OCI-LY1 (cell line): ENCODE results near the gene COIL.

Source experiments
- H2AFZ ChIP-seq: fragments of 200-600 bp; sonication (generic), shearing (Covaris generic); 2 replicates; pipeline ENCODE4 v1.6.0; 2014; ENCODE audit warnings: antibody characterized with exemption, mild to moderate bottlenecking, low read length
- H3F3A ChIP-seq: fragments of 200-600 bp; sonication (generic), shearing (Covaris generic); 2 replicates; pipeline ENCODE4 v1.6.0; 2014; ENCODE audit warnings: mild to moderate bottlenecking, antibody characterized with exemption, low read length, moderate library complexity; ENCODE audit not compliant: insufficient read depth
- H3K27ac ChIP-seq: fragments of 200-600 bp; sonication (generic); 2 replicates; pipeline ENCODE4 v1.5.1; 2014; ENCODE audit warnings: low read length, mixed run types, mild to moderate bottlenecking, low read depth; ENCODE audit not compliant: poor library complexity, severe bottlenecking
- H3K27me3 ChIP-seq: fragments of 200-600 bp; sonication (generic); 2 replicates; pipeline ENCODE4 v1.6.0; 2014; ENCODE audit warnings: antibody characterized with exemption, mild to moderate bottlenecking, low read length, moderate library complexity; ENCODE audit not compliant: insufficient read depth
- H3K36me3 ChIP-seq: fragments of 200-600 bp; sonication (generic); 2 replicates; pipeline ENCODE4 v1.6.1; 2014; ENCODE audit warnings: mild to moderate bottlenecking, antibody characterized with exemption, low read length, moderate library complexity, mixed read lengths; ENCODE audit not compliant: insufficient read depth
- H3K4me1 ChIP-seq: fragments of 200-600 bp; sonication (generic); 2 replicates; pipeline ENCODE4 v1.5.1; 2014; ENCODE audit warnings: mild to moderate bottlenecking, low read length, moderate library complexity; ENCODE audit not compliant: insufficient read depth, severe bottlenecking
- H3K4me2 ChIP-seq: fragments of 200-600 bp; sonication (generic), shearing (Covaris generic); 2 replicates; pipeline ENCODE4 v1.6.1; 2014; ENCODE audit warnings: low read length
- H3K4me3 ChIP-seq: fragments of 200-600 bp; sonication (generic); 2 replicates; pipeline ENCODE4 v1.5.1; 2014; ENCODE audit warnings: low read length, low read depth, mild to moderate bottlenecking, mixed read lengths; ENCODE audit not compliant: poor library complexity, severe bottlenecking
- H3K79me2 ChIP-seq: fragments of 200-600 bp; shearing (Covaris generic); 2 replicates; pipeline ENCODE4 v1.6.1; 2016; ENCODE audit warnings: mixed run types, low read length, mixed read lengths; ENCODE audit not compliant: insufficient read depth
- H3K9ac ChIP-seq: fragments of 200-600 bp; sonication (generic), shearing (Covaris generic); 2 replicates; pipeline ENCODE4 v1.6.1; 2014; ENCODE audit warnings: mild to moderate bottlenecking, low read length, mixed read lengths
- H3K9me2 ChIP-seq: fragments of 200-600 bp; sonication (generic), shearing (Covaris generic); 2 replicates; pipeline ENCODE4 v1.6.1; 2014; ENCODE audit warnings: low read depth, mild to moderate bottlenecking, low read length, mixed read lengths
- H3K9me3 ChIP-seq: fragments of 200-600 bp; shearing (Covaris generic); 2 replicates; pipeline ENCODE4 v1.6.1; 2014; ENCODE audit warnings: low read length, mixed read lengths
- H4K20me1 ChIP-seq: fragments of 200-600 bp; sonication (generic), shearing (Covaris generic); 2 replicates; pipeline ENCODE4 v1.6.0; 2016; ENCODE audit warnings: mild to moderate bottlenecking, low read length; ENCODE audit not compliant: insufficient read depth
- CTCF ChIP-seq: fragments of 200-600 bp; sonication (generic), shearing (Covaris generic); IDR thresholded peaks from 2 replicates; pipeline ENCODE4 v1.5.1; 2017; ENCODE audit warnings: mild to moderate bottlenecking, antibody characterized with exemption, low read length, moderate library complexity, mixed read lengths
- EZH2 ChIP-seq: fragments of 200-600 bp; sonication (generic), shearing (Covaris generic); IDR thresholded peaks from 2 replicates; pipeline ENCODE4 v1.8.0; 2017; ENCODE audit warnings: borderline replicate concordance, mixed run types, mild to moderate bottlenecking, antibody characterized with exemption, low read length, moderate library complexity, mixed read lengths

Gene COIL

DNA sequence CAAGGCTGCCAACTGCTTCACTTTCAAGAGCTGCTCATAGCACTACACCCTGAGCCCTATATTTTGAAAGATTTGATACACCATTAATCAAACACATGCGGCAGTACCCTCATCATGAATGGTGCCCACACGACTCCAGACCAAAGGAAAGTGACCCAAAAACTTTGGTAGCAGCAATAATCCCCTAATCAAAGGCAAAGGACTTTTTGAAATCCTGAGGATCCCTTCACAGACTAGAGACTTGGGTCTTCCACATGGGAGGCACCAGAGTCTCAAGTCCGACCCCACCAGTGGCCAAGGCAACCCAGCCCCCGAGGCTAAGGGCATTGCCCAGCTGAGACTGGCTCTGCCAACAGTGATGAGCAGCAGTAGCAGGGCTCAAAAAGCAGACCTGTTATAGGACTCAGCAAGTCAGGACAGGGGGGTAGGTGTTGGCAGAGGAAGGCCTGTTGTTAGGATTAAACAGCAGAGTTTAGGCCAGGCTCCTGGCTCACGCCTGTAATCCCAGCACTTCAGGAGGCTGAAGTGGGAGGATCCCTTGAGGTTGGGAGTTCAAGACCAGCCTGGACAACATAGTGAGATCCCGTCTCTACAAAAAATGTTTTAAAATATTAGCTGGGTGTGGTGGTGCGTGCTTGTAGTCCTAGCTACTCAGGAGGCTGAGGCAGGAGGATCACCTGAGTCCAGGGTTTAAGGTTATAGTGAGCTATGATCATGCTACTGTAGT is 50.2 kb downstream of the COIL start:
- H3K27me3 ChIP-seq: no peaks in the 10 kb centered on the region
- peaks cover 3% of the 10 kb centered on the region; the same call in 1 of the 2 replicates for H3F3A ChIP-seq
- peak overlapping the region; percentile 52 for H3K4me2 ChIP-seq
- peaks cover 11% of the 10 kb centered on the region for H3K79me2 ChIP-seq
- H3K4me1 ChIP-seq: peaks cover 57% of the 10 kb centered on the region
- peak overlapping the region; percentile 2 for H3K4me3 ChIP-seq
- peaks cover 35% of the 10 kb centered on the region for H3K36me3 ChIP-seq
- no peaks in the 10 kb centered on the region for H3K9me3 ChIP-seq
- no peak overlapping the region; the same call in 1 of the 2 replicates for H3K9ac ChIP-seq
- H3K27ac ChIP-seq: no peak overlapping the region
- H3K9me2 ChIP-seq: no peaks in the 10 kb centered on the region
- no peak overlapping the region for H2AFZ ChIP-seq
- H4K20me1 ChIP-seq: no peaks in the 10 kb centered on the region
- TF ChIP-seq EZH2: no peak
- no peak for TF ChIP-seq CTCF

DNA sequence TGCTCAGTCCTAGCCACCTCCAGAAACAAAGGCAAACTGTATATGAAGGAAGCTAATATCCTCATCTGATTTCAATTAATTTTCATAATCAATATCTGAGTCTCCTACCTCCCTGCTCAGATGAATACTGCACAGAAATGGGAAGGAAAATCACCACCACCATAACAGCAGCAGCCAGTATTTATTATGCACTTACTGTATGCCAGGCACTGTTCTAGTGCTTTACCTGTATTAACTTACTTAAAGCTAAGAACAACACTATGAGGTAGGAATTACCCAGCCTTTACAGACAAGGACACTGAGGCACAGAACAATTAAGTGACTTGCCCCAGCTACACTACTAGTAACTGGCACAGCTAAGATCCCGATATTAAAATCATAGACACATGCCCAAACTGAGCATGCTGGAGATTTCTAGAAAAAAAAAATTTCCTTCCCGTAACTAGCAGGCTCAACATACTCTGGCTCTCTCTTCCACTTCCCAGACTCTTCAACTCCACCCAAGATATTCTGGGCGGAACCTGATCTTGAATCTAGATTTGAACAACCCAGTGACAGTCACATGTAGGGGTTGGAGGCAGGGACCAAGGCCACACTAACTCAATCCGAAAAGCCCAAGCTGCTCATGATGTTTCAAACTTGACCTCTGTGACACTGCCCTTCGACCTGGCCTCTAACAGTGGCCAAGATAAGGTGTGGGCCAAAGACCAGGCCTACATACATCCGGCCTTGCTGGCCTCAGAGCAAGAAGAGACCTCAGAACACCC is 50.9 kb downstream of the COIL start:
- Histone ChIP-seq H3K4me1 (peaks cover 55% of the 10 kb centered on the region), H3K4me3 (peak overlapping the region; percentile 2), H2AFZ (no peak overlapping the region), H3F3A (no peaks in the 10 kb centered on the region), H3K9me3 (no peaks in the 10 kb centered on the region), H3K27ac (no peak overlapping the region), H3K27me3 (no peaks in the 10 kb centered on the region), H3K4me2 (peak overlapping the region; percentile 52), H3K9me2 (no peaks in the 10 kb centered on the region), H3K36me3 (peaks cover 36% of the 10 kb centered on the region), H4K20me1 (no peaks in the 10 kb centered on the region), H3K9ac (no peak overlapping the region), H3K79me2 (peaks cover 11% of the 10 kb centered on the region)
- TF ChIP-seq CTCF: no peak
- no peak for TF ChIP-seq EZH2

DNA sequence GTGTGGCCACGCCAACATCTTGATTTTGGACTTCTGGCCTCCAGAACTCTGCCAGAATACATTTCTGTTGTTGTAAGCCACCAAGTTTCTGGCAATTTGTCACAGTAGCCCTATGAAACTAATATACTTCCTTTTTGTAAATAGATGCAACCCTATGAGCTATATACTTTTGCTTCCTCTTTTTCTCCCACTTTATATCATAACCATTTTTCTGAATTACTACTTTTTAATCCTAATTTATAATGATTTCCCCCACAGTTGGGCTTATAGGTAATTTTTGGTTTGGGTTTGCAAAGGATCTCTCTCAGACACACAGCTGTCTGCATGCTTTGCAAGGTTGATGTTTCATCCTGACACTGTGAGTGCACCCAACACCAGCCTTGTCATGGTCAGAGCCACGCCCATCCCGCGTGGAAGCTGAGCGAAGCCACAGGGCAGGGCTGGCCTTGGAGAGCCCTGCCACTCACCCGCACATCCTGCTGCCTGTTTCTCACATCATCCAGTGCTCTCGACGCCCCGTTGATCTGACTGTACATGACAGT is 52.8 kb downstream of the COIL start:
- TF ChIP-seq CTCF: no peak
- TF ChIP-seq EZH2: no peak
- Histone ChIP-seq H3K4me1 (peaks cover 46% of the 10 kb centered on the region), H3F3A (no peaks in the 10 kb centered on the region), H3K9me2 (no peaks in the 10 kb centered on the region), H3K36me3 (peaks cover 54% of the 10 kb centered on the region), H2AFZ (no peak overlapping the region), H3K27me3 (no peaks in the 10 kb centered on the region), H3K9ac (no peak overlapping the region; the same call in 1 of the 2 replicates), H4K20me1 (no peaks in the 10 kb centered on the region), H3K79me2 (peaks cover 11% of the 10 kb centered on the region), H3K4me3 (no peak overlapping the region), H3K9me3 (no peaks in the 10 kb centered on the region), H3K27ac (peak overlapping the region; percentile 56), H3K4me2 (peak overlapping the region; percentile 22; the same call in 1 of the 2 replicates)
